Renal cortex interstitium (tissue), 11 donors: Measurements from ENCODE around the gene ZNF628. TPM values are rescaled to one million over a fixed set of nuclear protein-coding genes. Genes with fewer than 3 reads are reported as not detected.

Source experiments
- DNase-seq, 11 donors: peaks; one replicate each; pipeline ENCODE4 v3.0.0-alpha.2; 2013; ENCODE audit warnings: low read depth in 9 of 11, low spot score in 4 of 11; ENCODE audit errors: extremely low read depth in 1 of 11
- polyA plus RNA-seq, 3 donors: library from polyadenylated mRNA; unstranded; fragments of 120-200 nt; gene quantifications; one replicate each; pipeline ENCODE4 v1.2.1, GENCODE V29; 2013; ENCODE audit not compliant: insufficient read length in 3 of 3

ZNF628 gene
- polyA plus RNA-seq, 3 donors = 2.1 to 6.6 (median 4.8) TPM

DNA sequence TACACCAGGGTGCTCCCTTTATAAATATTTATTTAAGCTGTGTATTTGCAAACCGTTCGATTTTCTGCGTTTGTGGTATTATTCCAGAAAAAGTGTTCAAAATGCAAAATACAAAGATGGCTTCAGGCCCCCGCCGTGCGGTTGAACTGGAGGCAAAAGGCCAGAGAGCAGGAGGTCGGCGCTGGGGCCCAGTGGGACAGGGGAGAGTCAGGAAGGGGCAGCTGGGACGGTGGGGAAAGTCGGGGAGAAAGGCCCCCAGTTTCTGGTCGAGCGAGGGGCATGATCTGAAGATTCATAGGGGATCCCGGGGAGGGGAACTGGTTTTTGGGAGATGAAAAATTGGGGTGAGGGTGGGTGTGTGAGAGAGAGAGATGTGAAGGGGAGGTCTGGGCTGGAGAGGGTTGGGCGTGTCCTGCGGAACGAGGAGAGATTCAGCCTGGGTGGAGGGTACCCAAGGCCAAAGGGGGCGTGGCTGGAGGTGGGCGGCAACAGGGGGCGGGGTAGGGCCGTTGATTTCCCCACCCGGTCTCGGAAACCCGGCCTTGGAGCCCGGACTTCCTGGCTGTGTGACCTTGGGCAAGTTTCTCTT is 15.7 kb upstream of the ZNF628 start:
- peak in 1 of 11 donors; percentile 67 for DNase-seq

DNA sequence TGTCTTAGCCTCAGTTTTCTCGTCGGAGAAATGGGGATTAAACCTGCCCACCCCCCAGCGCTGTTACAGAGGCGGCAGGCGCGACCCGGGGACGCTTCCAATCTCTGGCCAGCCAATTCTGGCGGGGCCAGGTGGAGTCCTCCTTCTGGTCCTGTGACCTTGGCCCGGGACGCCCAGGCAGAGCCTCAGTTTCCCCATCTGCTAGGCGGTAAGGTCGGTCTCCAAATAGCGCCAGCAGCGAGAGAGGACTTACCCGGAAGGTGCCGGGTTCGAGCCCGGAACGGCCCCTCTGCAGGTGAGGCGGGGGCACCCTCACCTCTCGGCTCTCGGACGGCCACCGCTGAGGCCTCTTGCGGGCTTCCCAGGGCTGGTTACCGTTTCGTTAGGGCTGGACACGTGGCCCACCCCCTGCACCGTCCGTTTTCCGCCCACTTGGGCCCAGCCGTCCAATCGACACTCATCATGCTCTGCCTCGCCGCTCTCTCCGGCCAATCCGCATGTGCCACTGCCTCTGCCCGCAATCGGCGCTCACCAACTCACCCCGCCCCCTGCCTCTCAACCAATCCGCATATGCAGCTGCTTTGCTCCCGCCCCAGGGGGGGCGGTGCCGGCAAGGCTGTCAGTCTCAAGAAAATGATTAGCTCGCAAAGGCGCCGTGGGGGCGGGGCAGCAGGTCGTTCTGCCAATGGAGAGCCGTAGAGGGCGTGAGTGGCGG is 15.0 kb upstream of the ZNF628 start, which contains the start of gene ISOC2:
Gene ISOC2 (minus strand): TSS at position 384 of the 715 bp plus-strand sequence. CDS start 5,156 bp downstream, outside the sequence.
- peak; percentile 97 to 100 (median 99) for DNase-seq

DNA sequence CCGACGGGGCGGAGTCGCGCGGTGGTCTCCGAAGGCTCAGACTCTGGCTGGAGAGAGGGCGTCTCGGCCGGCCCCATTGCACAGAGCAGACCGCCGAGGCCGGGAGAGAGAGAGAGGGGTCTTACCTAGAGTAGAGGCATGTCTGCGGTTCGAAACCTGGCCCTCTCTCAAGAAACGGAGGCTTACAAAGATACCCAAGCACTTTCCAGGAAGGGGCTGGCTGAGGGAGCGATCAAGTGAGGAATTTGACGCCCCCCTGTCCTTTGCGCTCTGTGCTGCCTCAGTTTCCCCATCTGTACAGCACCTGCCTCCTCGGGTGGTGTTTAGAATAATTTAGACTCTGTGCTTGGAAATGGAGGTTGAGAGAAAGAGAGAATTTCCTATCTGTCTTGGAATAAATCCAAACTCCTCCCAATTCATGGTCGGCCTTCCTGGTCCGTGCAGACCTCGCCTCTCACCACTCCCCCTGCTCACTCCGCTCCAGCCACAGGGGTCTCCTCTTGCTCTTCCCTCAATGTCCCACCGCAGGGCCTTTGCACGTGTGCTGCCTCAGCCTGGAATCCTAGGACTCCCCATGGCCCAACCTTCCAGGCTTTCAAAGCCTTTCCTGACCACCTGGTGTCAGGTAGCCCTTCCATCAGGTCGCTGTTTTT is 14.3 kb upstream of the ZNF628 start:
- no peak for DNase-seq

DNA sequence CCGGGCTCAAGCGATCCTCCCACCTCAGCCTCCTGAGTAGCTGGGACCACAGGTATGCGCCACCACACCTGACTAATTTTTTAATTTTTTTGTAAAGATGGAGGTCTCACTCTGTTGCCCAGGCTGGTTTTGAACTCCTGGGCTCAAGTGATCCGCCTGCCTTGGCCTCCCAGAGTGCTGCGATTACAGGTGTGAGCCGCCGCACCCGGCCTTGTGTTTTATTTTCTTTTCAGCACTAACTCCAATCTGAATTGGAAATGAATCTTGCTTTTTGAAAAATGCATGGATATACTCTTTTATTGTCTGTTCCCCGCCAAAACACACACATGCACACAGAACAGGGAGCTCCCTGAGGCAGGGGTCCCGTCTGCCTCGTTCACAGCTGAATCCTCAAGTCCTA is 13.7 kb upstream of the ZNF628 start:
- DNase-seq = no peak

DNA sequence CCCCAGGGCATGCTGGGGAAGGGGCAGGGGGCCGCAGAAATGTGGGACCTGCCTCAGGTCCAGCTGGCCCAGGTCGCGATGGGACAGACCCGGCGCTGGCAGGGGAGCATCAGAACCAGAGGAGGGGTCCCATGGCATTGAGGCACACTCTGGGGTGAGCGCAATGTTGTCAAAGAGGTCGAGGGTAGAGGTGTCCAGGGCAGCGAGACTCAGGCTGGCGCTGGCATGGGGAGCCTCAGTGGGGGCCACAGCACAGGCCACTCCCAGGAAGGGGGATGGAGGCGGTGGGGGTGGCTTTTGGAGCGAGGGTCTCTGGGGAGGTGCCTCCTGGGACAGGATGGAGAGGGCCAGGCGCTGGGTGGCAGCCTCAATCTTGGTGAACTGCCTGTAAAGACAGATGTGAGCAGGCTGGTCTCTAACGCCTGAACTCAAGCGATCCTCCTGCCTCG is 12.8 kb upstream of the ZNF628 start:
- DNase-seq = no peak

DNA sequence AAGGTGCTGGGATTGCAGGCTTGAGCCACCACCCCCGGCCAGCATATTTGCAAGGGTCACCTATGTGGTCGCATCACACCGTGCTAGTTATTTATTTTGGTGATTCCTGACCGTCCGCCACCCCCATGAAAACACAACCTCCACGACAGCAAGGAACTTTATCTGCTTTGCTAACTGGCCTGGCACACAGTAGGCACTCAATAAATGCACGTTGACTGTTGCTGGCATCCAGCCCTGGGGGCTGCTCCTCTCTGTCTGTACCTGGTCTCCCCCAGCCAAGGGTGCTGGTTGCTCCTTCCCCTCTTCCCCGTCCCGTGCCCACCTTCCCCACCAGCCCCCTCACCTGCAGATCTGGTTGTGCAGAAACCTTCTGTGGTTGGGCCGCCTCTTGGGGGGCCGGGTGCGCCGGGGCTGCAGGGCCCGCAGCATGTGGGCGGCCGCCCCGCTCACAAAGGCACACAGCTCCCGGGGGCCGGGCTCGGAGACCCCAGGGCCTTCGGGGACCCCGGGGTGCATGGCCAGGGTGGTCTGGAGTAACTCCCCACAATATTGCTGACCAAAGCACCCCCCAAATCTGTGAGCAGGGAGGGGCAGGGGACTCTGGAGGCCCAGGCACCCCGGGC is 12.3 kb upstream of the ZNF628 start:
- no peak for DNase-seq

DNA sequence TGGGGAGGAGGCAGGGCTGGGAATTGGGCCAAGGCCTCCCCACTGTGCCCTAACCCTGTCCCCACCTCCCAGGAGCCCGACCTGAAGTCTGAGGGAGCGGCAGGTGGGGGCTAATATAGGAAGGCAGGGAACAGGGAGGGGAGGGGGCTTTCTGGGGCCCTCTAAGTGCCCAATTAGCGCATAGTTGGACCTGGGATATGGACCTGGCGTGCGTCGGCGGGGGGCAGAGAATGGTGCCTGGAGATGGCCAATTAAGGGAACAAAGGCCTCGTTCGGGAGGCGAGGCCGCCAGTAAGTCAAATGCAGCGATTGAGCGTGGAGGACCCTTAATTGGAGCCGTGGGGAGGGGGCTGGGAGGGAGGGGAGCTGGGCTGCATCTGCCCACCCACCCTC is 11.8 kb upstream of the ZNF628 start, which contains the start of gene C19orf85:
Gene C19orf85 (minus strand): TSS at position 90 of the 393 bp plus-strand sequence. CDS start 197 bp downstream, outside the sequence.
- DNase-seq = no peak

DNA sequence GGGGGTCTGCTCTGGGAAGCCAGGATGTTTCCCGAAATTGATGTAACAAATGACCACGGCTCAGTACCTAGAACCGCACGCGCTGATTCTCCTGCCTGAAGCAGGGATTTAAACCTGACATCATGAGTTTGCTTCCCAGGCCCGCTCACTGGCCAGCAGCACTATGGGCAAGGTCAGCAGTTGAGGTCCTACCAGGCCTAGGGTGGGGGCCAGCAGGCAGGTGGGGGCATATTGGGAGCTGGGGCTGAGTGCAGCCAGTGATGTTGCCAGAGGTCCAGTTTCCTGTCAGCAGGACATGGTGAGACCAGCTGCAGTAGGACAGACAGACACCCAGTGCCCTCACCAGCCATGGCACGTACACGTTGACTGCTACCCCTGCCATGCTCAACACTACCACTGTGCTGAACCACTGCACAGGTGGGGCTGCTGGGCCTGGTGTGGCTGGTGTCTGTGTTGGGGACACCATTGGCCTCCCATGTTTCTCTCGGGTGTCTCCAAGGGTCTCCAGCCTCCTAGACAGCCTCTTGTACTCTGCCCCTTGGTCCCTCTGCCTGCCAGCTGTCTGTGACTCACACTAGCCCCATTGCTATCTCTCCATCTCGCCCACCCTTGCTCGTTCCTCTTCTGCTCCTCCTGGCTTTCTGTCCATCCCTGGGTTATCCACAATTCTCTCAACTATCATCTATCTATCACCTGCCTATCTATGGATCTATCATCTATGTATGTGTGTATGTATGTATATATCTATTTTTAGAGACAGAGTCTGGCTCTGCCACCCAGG is 10.8 kb upstream of the ZNF628 start:
- DNase-seq = no peak

DNA sequence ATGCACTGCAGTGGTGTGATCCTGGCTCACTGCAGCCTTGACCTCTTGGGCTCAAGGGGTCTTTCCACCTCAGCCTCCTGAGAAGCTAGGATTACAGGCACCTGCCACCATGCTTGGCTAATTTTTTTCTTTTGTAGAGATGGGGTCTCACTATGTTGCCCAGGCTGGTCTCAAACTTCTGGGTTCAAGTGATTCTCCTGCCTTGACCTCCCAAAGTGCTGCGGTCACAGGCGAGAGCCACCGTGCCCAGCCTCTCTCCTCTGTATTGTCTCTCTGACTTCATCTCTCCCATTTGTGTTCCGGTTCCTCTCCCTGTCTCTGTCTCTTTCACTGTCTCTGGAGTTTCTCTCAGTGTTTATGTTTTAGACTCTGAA is 10.2 kb upstream of the ZNF628 start:
- DNase-seq = no peak

DNA sequence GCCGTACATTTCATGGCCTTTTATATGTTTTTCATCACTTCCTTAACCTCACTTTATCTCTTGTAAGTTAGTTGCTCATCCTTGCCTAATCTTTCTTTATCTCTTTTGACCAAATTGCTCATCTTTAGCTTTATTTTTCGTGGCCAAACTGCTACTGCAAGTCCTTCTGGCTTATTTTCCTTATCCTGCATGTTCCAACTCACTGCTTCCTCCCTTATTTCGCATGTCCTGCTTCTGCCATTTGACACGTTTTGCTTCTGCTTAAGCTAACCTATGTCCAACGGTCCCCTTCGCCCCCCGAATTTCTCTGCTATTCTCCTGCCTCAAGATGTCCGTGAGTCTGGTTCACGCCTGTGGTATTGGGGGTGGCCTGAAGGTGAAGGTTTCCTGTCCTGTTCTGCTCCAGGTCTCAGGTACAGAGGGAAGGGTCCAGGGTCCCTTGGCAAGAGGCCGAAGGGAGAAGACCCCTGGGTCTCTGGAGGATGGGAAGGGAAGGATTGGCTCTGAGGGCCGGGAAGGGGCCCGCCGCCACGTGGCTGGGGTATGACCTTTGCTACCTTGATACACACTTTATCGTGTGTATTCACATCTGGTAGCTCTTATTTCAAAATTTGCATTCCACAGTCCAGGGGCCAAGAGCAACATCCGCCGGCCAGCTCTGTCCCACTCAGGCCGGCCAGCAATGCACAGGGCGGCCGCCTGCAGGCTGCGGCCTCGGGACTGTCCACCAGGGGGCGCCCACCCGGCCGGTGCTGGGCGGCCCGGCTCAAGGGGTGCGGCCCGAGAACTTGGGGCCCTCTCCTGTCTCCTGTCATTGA is 9.0 kb upstream of the ZNF628 start:
- no peak for DNase-seq

DNA sequence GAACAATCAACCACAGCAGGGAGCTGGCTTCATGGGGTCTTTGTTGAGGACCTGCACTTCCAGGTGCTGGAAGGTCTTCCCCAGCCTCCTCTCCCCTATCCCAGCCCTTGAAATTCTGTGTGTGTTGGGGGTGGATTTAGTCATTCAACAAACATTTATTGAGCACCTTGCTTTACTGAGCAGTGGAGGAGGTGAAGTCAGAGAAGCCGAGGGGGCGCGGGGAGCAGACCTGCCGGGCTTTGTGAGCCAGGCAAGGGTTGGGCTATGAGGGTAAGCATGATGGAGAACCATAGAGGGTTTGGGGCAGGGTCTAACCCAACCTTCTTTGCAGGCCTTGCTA is 8.4 kb upstream of the ZNF628 start:
- DNase-seq = no peak

DNA sequence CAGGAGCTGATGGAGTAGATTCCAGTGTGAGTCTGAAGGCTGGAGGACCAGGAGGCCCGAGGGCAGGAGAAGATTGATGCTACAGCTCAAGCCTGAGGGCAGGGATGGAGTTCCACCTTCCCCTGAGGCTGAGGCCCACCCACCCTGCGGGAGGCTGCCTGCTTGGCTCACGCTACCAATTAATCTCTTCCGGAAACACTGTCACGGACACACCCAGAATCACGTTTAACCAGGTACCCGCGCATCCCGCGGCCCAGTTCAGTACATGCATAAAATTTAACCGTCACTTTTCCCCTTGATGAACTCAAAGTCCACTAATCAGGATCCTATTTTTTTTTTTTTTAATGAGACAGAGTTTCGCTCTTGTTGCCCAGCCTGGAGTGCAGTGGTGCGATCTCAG is 5.2 kb upstream of the ZNF628 start:
- no peak for DNase-seq

DNA sequence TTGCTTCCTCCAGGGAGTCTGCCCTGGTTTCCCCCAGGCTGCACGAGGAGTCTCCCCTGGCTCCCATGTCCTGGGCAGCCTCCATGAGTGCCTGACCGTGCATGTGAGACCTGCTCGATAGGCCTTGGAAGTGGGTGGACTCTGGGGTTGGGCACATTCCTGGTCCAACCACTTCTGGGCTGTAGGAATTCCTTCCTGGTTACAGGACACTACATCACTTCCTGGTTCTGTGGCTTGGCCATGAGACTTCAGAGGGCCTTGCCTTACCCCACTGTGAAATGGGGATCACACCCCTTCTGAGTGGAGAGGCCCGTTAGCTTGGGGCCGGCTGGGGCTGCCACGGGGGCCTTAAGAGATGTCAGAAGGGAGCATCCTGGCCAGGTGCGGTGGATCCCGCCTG is 4.0 kb upstream of the ZNF628 start:
- no peak for DNase-seq

DNA sequence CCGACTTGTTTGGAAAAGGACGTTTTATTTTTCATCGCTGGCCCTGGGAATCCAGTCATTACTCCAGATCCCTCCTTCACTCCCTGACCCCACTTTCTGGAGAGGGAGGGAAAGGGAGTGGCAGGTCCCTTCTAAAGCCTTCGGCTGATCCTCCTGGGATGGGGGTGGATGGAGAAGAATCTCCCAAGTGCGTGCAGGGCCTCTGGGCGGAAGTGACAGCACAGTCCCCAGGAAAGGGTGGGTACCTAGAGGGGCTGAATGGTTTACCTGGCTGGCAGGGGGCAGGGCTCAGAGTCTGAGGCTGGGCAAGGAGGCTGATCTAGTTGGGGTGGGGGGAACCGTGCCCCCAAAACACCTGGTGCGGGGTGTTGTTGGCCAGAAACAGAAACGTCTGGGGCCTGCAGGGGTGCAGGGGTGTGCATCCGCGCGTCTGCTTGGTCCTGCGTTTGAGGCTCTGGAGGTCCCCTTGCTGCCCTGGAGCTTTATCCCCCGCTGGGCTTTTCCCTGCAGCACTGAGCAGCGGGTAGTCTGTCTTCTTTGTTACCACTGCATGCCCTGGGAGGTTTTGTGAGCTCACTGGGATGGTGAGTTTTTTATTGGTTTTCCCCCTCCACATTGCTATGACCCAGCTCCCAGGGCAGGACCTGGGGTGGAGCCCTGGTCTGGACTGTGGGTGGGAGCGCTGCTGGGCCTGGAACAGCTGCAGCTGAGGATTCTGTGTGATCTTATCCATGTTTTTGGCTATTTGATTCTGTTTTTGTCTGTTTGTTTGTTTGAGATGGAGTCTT is 3.0 kb upstream of the ZNF628 start:
- DNase-seq = no peak

DNA sequence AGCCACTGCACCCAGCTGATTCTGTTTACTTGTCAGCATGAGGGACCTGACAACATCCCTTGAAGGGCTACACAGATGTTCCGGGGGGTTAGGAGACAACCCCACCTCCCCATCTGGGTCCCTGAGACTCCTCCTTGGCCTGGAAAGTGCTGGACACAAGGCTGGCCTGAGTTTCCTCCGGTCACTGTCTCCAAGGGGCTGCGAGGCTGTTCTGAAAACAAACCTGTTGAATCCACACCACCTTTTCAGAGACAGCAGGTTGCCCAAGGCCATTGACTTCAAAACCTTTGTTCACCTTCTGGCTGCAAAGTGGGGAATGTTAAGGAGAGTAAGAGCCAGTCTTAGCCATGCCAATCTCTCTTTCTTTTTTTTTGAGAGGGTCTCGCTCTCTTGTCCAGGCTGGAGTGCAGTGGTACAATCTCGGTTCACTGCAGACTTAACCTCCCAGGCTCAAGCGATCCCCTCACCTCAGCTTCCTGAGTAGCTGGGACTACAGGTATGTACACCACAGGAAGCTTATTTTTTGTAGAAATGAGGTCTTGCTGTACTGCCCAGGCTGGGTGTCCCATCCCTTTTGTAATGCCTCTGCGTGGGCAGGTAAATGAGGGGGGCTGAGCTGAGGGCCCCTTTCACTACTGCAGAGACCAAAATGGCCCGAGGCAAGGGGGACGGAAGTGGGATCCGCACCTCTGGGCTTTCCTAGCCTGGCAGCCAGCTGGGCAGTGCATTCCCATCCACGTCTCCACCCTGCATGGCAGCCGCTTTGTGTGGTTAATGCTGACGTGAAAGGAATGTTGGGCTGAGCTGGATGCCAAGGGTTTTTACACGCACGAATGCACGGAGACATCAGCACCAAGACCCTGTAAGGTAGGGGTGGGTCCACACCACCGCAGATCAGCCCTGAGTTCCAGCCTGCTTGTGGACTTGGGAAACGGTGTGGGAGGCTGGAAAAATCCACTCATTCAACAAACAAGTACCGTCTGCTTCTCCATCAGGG is 1.9 kb upstream of the ZNF628 start:
- peak in 1 of 11 donors; percentile 72 for DNase-seq

DNA sequence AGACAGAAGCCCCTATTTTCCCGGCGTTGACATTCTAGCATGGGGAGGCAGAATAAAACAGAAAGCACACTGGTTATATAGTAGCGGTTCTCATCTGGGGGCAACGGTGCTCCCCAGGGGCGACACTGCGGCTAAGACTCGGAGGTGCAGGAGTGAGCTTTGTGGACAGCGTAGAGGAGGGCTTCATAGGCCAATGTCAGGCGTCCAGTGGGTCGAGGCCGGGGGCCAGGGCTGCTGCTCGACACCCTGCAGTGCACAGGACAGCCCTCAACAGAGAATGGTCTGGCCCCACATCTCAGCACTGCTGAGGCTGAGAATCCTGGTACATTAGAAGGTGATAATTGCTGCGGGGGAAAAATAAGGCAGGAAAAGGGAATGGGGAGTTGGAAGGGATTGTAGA is 1.5 kb downstream of the ZNF628 start:
- no peak for DNase-seq
